Posterior cingulate gyrus (tissue), 11 donors: ENCODE measurements around the gene ANKRD61.
A peak's percentile ranks its signal among the peaks of the same experiment; 100 is the strongest.
"Not testable (repeated sequence)": the region's sequence is repeated elsewhere in the genome, so short reads cannot be mapped to it uniquely, and the experiment has no call there.

ENCODE experiments used
- DNase-seq, 10 donors: peaks; one replicate each; pipeline versions ENCODE4 v3.0.0 to v3.0.0-alpha.2; 2020 to 2021; ENCODE audit warnings: mixed read lengths in 3 of 10
- intact Hi-C: fragments of 100-400 bp; cut with DNase I; formaldehyde crosslinking; loops from one replicate; pipeline ENCODE4 v1.15.1; 2023

ANKRD61 gene

GRCh38 chr7:6030988-6031387 is at the start of gene ANKRD61:
TSS of gene ANKRD61 (plus strand) at chr7:6031376. CDS start at chr7:6031376, 0 bp downstream.
- DNase-seq: no peak
- intact Hi-C loops: no loop called here

- DNase-seq, intact Hi-C loops: not testable (repeated sequence)
Measured at GRCh38 chr7:5987061-5987460, 44.1 kb upstream of the ANKRD61 start.

GRCh38 chr7:5997210-5997808 is 33.9 kb upstream of the ANKRD61 start:
- peak in 4 of 10 donors; percentile 17 to 44 (median 22) for DNase-seq
- intact Hi-C loops: loop anchor here (5.0 kb wide), 1 partner anchor 325 kb away; no protein-coding TSS in a partner anchor

GRCh38 chr7:6007386-6007785 is 23.8 kb upstream of the ANKRD61 start:
- intact Hi-C loops: no loop called here
- no peak for DNase-seq

- intact Hi-C loops: loop anchor here (2.0 kb wide), 1 partner anchor 99 kb away; no protein-coding TSS in a partner anchor
- DNase-seq: not testable (repeated sequence)
Measured at GRCh38 chr7:6007835-6008590, 23.2 kb upstream of the ANKRD61 start.

- DNase-seq: peak; percentile 97 to 100 (median 99)
- intact Hi-C loops: loop anchor here (2.0 kb wide), 1 partner anchor 98 kb away; no protein-coding TSS in a partner anchor
Measured at GRCh38 chr7:6008668-6009611, 22.2 kb upstream of the ANKRD61 start, which contains the start of the genes AIMP2 and PMS2. TSS of gene AIMP2 (plus strand) at chr7:6009272. CDS start at chr7:6009364, 92 bp downstream. TSS of gene PMS2 (minus strand) at chr7:6009049. CDS start at chr7:6009019, 30 bp downstream.

GRCh38 chr7:6010370-6010769 is 20.8 kb upstream of the ANKRD61 start:
- intact Hi-C loops, DNase-seq: not testable (repeated sequence)

GRCh38 chr7:6011541-6011940 is 19.6 kb upstream of the ANKRD61 start:
- no peak for DNase-seq
- intact Hi-C loops: no loop called here

GRCh38 chr7:6012355-6013104 is 18.6 kb upstream of the ANKRD61 start:
- intact Hi-C loops: no loop called here
- no peak for DNase-seq

- DNase-seq: peak in 5 of 10 donors; percentile 21 to 88 (median 45)
- intact Hi-C loops: no loop called here
Measured at GRCh38 chr7:6015917-6016652, 15.1 kb upstream of the ANKRD61 start.

- no peak for DNase-seq
- intact Hi-C loops: no loop called here
Measured at GRCh38 chr7:6016653-6016966, 14.6 kb upstream of the ANKRD61 start.

GRCh38 chr7:6020371-6021286 is 10.5 kb upstream of the ANKRD61 start:
- intact Hi-C loops: no loop called here
- no peak for DNase-seq

- intact Hi-C loops: no loop called here
- no peak for DNase-seq
Measured at GRCh38 chr7:6022707-6023106, 8.5 kb upstream of the ANKRD61 start.

GRCh38 chr7:6023974-6024435 is 7.2 kb upstream of the ANKRD61 start:
- intact Hi-C loops: no loop called here
- no peak for DNase-seq

GRCh38 chr7:6026011-6026819 is 5.0 kb upstream of the ANKRD61 start:
- DNase-seq: peak in 7 of 10 donors; percentile 17 to 86 (median 31)

GRCh38 chr7:6026820-6027311 is 4.3 kb upstream of the ANKRD61 start:
- intact Hi-C loops: no loop called here

More at GRCh38 chr7:6026011-6026819, 5.0 kb upstream of the ANKRD61 start:
- intact Hi-C loops: no loop called here

GRCh38 chr7:6027806-6028365 is 3.3 kb upstream of the ANKRD61 start:
- intact Hi-C loops: no loop called here

More at GRCh38 chr7:6026820-6027311, 4.3 kb upstream of the ANKRD61 start:
- DNase-seq: peak in 1 of 10 donors; percentile 31

More at GRCh38 chr7:6027806-6028365, 3.3 kb upstream of the ANKRD61 start:
- no peak for DNase-seq
